ENCODE measurements around the gene CMSS1. TPM values are rescaled to one million over a fixed set of nuclear protein-coding genes. Genes with fewer than 3 reads are reported as not detected.
"Not testable (repeated sequence)": the region's sequence is repeated elsewhere in the genome, so short reads cannot be mapped to it uniquely, and the experiment has no call there.

CMSS1 gene
- total RNA-seq, 1 experiment from 2014 or later = 55.8 TPM

DNA sequence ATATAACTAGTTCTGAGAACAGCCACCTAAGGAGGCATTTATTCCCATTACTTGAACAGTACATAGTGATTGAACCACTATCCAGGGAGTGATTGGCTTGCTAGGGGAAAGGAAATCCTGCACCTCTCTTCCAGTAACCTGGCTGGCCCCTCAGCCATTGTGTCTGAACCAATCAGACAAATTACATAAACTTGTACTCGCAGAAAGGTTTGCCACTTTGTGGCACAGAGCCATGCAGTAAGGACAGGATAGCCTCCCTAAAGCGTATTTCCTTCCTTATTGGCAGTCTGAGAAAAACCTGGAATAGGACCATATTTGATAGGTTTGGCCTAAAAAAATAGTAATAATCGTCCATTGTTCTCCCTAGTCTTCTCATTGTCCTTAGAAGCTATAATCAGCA, 19.0 kb downstream of the CMSS1 start:
- no peaks in the 10 kb centered on the region for H3K4me1 Mint-ChIP-seq (ENCODE audit: low read depth, unreplicated experiment)
- DNase-seq = no peak
- no peaks in the 10 kb centered on the region for H3K36me3 Mint-ChIP-seq (ENCODE audit: insufficient read depth, unreplicated experiment)
- TF ChIP-seq, protein P1, sequence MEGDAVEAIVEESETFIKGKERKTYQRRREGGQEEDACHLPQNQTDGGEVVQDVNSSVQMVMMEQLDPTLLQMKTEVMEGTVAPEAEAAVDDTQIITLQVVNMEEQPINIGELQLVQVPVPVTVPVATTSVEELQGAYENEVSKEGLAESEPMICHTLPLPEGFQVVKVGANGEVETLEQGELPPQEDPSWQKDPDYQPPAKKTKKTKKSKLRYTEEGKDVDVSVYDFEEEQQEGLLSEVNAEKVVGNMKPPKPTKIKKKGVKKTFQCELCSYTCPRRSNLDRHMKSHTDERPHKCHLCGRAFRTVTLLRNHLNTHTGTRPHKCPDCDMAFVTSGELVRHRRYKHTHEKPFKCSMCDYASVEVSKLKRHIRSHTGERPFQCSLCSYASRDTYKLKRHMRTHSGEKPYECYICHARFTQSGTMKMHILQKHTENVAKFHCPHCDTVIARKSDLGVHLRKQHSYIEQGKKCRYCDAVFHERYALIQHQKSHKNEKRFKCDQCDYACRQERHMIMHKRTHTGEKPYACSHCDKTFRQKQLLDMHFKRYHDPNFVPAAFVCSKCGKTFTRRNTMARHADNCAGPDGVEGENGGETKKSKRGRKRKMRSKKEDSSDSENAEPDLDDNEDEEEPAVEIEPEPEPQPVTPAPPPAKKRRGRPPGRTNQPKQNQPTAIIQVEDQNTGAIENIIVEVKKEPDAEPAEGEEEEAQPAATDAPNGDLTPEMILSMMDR (IDR thresholded peaks at IDR 0.05; ENCODE audit: unreplicated experiment) = no peak
- no peaks in the 10 kb centered on the region for H3K27me3 Mint-ChIP-seq (ENCODE audit: unreplicated experiment)
- CTCF ChIA-PET = interaction anchor here (0.6 to 0.7 kb wide), 2 partner anchors 424 to 742 kb away, joined by 3 to 4 read pairs; partner anchors contain the start of gene TBC1D23
- no TSS peak for BruUV-seq (replicated peaks)
- H3K4me3 Mint-ChIP-seq (ENCODE audit: low read depth, unreplicated experiment) = no peak overlapping the region
- H3K9me3 Mint-ChIP-seq (ENCODE audit: low read depth, unreplicated experiment) = no peaks in the 10 kb centered on the region
- intact Hi-C loops (cut with micrococcal nuclease; ENCODE audit: unreplicated experiment) = no loop called here
- H3K27ac Mint-ChIP-seq (ENCODE audit: unreplicated experiment) = no peak overlapping the region

DNA sequence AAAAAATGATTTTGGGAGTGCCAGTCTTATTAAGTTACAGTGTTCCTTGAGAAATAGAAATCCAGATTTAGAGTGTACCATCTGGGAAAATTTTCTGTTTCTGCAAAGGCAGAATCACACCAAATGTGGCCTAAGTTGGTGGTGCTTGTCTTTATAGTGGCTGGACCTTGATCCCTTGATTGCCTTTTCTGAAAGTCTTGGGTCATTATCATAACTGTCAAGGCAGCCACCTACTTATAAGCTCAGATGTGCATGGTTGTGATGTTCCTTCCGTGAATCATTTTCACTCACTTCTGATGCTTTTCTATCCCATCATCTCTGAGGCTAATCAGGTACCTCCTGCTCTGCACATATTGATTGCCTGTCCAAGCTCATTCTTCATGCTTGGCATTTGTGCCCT, 20.1 kb downstream of the CMSS1 start:
- Mint-ChIP-seq H3K27ac (ENCODE audit: unreplicated experiment) (no peak overlapping the region), H3K4me3 (ENCODE audit: low read depth, unreplicated experiment) (no peak overlapping the region), H3K36me3 (ENCODE audit: insufficient read depth, unreplicated experiment) (no peaks in the 10 kb centered on the region), H3K4me1 (ENCODE audit: low read depth, unreplicated experiment) (peaks cover under 1% of the 10 kb centered on the region), H3K27me3 (ENCODE audit: unreplicated experiment) (no peaks in the 10 kb centered on the region), H3K9me3 (ENCODE audit: low read depth, unreplicated experiment) (no peaks in the 10 kb centered on the region)
- TF ChIP-seq, protein P1 (IDR thresholded peaks at IDR 0.05; ENCODE audit: unreplicated experiment) = no peak
- CTCF ChIA-PET = no interaction called here
- no peak for DNase-seq
- intact Hi-C loops (cut with micrococcal nuclease; ENCODE audit: unreplicated experiment) = no loop called here
- BruUV-seq (replicated peaks) = no TSS peak

DNA sequence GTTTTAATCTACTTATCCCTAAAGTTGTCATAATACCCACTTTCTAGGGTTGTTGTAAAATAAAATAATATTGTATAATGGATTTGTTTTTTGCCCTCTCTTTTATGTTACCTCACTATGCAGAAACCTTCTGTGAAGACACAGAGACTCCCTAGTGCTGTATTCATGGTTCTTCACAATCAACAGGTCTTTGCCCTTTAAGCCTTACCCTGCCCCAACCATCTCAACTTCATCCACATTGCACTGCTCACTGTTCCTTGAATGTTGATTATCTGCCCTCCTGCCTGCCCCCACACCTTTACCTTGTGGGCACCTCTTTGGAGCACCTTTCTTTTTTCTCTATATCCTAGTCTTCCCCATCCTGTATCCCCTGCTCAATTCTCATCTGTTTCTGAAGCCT, 21.1 kb downstream of the CMSS1 start:
- Mint-ChIP-seq H3K4me1 (ENCODE audit: low read depth, unreplicated experiment) (peaks cover 7% of the 10 kb centered on the region), H3K27ac (ENCODE audit: unreplicated experiment) (no peak overlapping the region), H3K36me3 (ENCODE audit: insufficient read depth, unreplicated experiment) (no peaks in the 10 kb centered on the region), H3K27me3 (ENCODE audit: unreplicated experiment) (no peaks in the 10 kb centered on the region), H3K4me3 (ENCODE audit: low read depth, unreplicated experiment) (no peak overlapping the region), H3K9me3 (ENCODE audit: low read depth, unreplicated experiment) (no peaks in the 10 kb centered on the region)
- DNase-seq = no peak
- TF ChIP-seq, protein P1 (IDR thresholded peaks at IDR 0.05; ENCODE audit: unreplicated experiment) = no peak
- no TSS peak for BruUV-seq (replicated peaks)
- CTCF ChIA-PET = interaction anchor here (0.6 kb wide), 1 partner anchor 10 kb away, joined by 6 read pairs; no protein-coding TSS in a partner anchor
- intact Hi-C loops (cut with micrococcal nuclease; ENCODE audit: unreplicated experiment) = no loop called here

DNA sequence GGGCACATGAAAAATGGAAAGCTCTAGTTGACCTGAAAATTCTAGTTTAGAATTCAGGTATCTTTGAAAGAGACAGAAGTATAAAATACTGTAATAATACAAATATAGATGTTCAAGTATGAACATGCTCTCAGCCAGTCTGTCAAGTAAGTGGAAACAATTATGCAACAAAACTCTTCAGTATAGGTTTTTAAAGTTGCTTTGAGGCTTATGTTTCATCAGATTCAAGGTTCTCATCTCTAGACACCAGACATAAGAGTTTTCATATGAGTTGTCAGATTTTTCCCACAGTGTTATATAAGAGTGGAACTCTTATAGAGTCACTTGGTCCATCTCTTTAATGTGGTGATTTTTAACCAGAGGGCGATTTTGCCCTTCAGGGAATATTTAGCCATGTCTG, 22.0 kb downstream of the CMSS1 start:
- Mint-ChIP-seq H3K9me3 (ENCODE audit: low read depth, unreplicated experiment) (no peaks in the 10 kb centered on the region), H3K36me3 (ENCODE audit: insufficient read depth, unreplicated experiment) (no peaks in the 10 kb centered on the region), H3K27me3 (ENCODE audit: unreplicated experiment) (no peaks in the 10 kb centered on the region), H3K4me3 (ENCODE audit: low read depth, unreplicated experiment) (no peak overlapping the region), H3K4me1 (ENCODE audit: low read depth, unreplicated experiment) (peaks cover 7% of the 10 kb centered on the region), H3K27ac (ENCODE audit: unreplicated experiment) (no peak overlapping the region)
- intact Hi-C loops (cut with micrococcal nuclease; ENCODE audit: unreplicated experiment) = loop anchor here (5.0 to 10.0 kb wide), 4 partner anchors 113 to 245 kb away; no protein-coding TSS in a partner anchor
- CTCF ChIA-PET = no interaction called here
- no peak for DNase-seq
- TF ChIP-seq, protein P1 (IDR thresholded peaks at IDR 0.05; ENCODE audit: unreplicated experiment) = no peak
- BruUV-seq (replicated peaks) = no TSS peak

DNA sequence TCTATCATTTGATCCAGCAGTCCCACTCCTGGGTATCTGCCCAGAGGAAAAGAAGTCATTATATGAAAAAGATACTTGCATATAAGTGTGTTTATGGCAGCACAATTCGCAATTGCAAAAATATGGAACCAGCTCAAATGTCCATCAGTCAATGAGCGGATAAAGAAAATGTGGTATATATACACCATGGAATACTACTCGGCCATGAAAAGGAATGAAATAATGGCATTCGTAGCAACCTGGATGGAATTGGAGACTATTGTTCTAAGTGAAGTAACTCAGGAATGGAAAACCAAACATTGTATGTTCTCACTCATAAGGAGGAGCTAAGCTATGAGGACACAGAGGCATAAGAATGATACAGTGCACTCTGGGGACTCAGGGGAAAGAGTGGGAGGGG, 24.3 kb downstream of the CMSS1 start:
- H3K36me3 Mint-ChIP-seq (ENCODE audit: insufficient read depth, unreplicated experiment); H3K4me3 Mint-ChIP-seq (ENCODE audit: low read depth, unreplicated experiment); H3K9me3 Mint-ChIP-seq (ENCODE audit: low read depth, unreplicated experiment); H3K27me3 Mint-ChIP-seq (ENCODE audit: unreplicated experiment); H3K27ac Mint-ChIP-seq (ENCODE audit: unreplicated experiment); BruUV-seq (replicated peaks); DNase-seq: not testable (repeated sequence)
- intact Hi-C loops (cut with micrococcal nuclease; ENCODE audit: unreplicated experiment) = loop anchor here (5.0 to 10.0 kb wide), 4 partner anchors 110 to 243 kb away; no protein-coding TSS in a partner anchor
- peaks cover 19% of the 10 kb centered on the region for H3K4me1 Mint-ChIP-seq (ENCODE audit: low read depth, unreplicated experiment)
- CTCF ChIA-PET = interaction anchor here (1.6 kb wide), 1 partner anchor 412 kb away, joined by 8 read pairs; no protein-coding TSS in a partner anchor

All from Calu3 (cell line).